Left forelimb (tissue), 1 donor: ENCODE data around the gene DNAH2.
"Not testable (repeated sequence)": the region's sequence is repeated elsewhere in the genome, so short reads cannot be mapped to it uniquely, and the experiment has no call there.

Experiments
- DNase-seq: peaks from one replicate; pipeline ENCODE4 v3.0.0-alpha.2; 2018; ENCODE audit warnings: low spot score

Gene DNAH2

GRCh38 chr17:7775051-7775450 is 57.5 kb downstream of the DNAH2 start:
- no peak for DNase-seq

GRCh38 chr17:7777017-7777416 is 59.5 kb downstream of the DNAH2 start:
- no peak for DNase-seq

GRCh38 chr17:7780736-7781135 is 63.2 kb downstream of the DNAH2 start:
- DNase-seq, result no peak

GRCh38 chr17:7781429-7781828 is 63.9 kb downstream of the DNAH2 start:
- DNase-seq, result no peak

GRCh38 chr17:7782240-7782639 is 64.7 kb downstream of the DNAH2 start:
- DNase-seq, result no peak

GRCh38 chr17:7786866-7787265 is 69.3 kb downstream of the DNAH2 start:
- DNase-seq, result no peak

- no peak for DNase-seq
These were observed 71.6 kb downstream of the DNAH2 start for GRCh38 chr17:7789131-7789530.

- DNase-seq, result no peak
These were observed 72.6 kb downstream of the DNAH2 start for GRCh38 chr17:7790150-7790549.

- DNase-seq, result no peak
These were observed 75.1 kb downstream of the DNAH2 start for GRCh38 chr17:7792611-7793010.

- no peak for DNase-seq
These were observed 76.6 kb downstream of the DNAH2 start for GRCh38 chr17:7794075-7794663.

- no peak for DNase-seq
These were observed 80.4 kb downstream of the DNAH2 start for GRCh38 chr17:7797976-7798375.

- DNase-seq, result no peak
These were observed 81.3 kb downstream of the DNAH2 start for GRCh38 chr17:7798839-7799238.

GRCh38 chr17:7803981-7804380 is 86.4 kb downstream of the DNAH2 start:
- no peak for DNase-seq

GRCh38 chr17:7806587-7806986 is 89.0 kb downstream of the DNAH2 start:
- DNase-seq, result no peak

GRCh38 chr17:7807206-7807605 is 89.7 kb downstream of the DNAH2 start:
- no peak for DNase-seq

GRCh38 chr17:7809086-7809790 is 91.7 kb downstream of the DNAH2 start:
- no peak for DNase-seq

GRCh38 chr17:7809791-7810343 is 92.3 kb downstream of the DNAH2 start:
- DNase-seq, result not testable (repeated sequence)

- no peak for DNase-seq
These were observed 93.7 kb downstream of the DNAH2 start for GRCh38 chr17:7811251-7811650.

- no peak for DNase-seq
These were observed 97.4 kb downstream of the DNAH2 start for GRCh38 chr17:7814969-7815368.

GRCh38 chr17:7816926-7817642 is 99.5 kb downstream of the DNAH2 start:
- no peak for DNase-seq

GRCh38 chr17:7817643-7817964 is 100.1 kb downstream of the DNAH2 start:
- no peak for DNase-seq

GRCh38 chr17:7818026-7818425 is 100.5 kb downstream of the DNAH2 start:
- no peak for DNase-seq
